ENCODE data around the gene GSTA1. TPM values are rescaled to one million over a fixed set of nuclear protein-coding genes. Genes with fewer than 3 reads are reported as not detected.
"Not testable (repeated sequence)": the region's sequence is repeated elsewhere in the genome, so short reads cannot be mapped to it uniquely, and the experiment has no call there.

Gene GSTA1
- total RNA-seq, 4 donors from 2014 or later, result not detected

- intact Hi-C loops (cut with DNase I), result no loop called here
- H3K4me3 ChIP-seq, result no peak overlapping the region
- H3K4me1 ChIP-seq, result no peaks in the 10 kb centered on the region
- WGBS, result 79% methylated on average over 3 of the region's 3 CpGs
- H3K36me3 ChIP-seq, result no peaks in the 10 kb centered on the region
- TF ChIP-seq POLR2AphosphoS5 (IDR thresholded peaks at IDR 0.05) (no peak), POLR2A (IDR thresholded peaks at IDR 0.05; ENCODE audit: low read depth) (no peak), EP300 (IDR thresholded peaks at IDR 0.05) (no peak)
- TF ChIP-seq, protein P1, sequence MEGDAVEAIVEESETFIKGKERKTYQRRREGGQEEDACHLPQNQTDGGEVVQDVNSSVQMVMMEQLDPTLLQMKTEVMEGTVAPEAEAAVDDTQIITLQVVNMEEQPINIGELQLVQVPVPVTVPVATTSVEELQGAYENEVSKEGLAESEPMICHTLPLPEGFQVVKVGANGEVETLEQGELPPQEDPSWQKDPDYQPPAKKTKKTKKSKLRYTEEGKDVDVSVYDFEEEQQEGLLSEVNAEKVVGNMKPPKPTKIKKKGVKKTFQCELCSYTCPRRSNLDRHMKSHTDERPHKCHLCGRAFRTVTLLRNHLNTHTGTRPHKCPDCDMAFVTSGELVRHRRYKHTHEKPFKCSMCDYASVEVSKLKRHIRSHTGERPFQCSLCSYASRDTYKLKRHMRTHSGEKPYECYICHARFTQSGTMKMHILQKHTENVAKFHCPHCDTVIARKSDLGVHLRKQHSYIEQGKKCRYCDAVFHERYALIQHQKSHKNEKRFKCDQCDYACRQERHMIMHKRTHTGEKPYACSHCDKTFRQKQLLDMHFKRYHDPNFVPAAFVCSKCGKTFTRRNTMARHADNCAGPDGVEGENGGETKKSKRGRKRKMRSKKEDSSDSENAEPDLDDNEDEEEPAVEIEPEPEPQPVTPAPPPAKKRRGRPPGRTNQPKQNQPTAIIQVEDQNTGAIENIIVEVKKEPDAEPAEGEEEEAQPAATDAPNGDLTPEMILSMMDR (IDR thresholded peaks at IDR 0.05), result no peak
- H3K9me3 ChIP-seq, result peaks cover 0 to 5% (median 0%) of the 10 kb centered on the region in 4 donors
- H3K27ac ChIP-seq (replicated peaks in 1 of 4), result no peak overlapping the region
- no peak for DNase-seq (ENCODE audit: extremely low spot score)
- H3K27me3 ChIP-seq, result no peaks in the 10 kb centered on the region
Observed at GRCh38 chr6:52788478-52788877, 15.1 kb downstream of the GSTA1 start.

- Histone ChIP-seq H3K36me3 (no peaks in the 10 kb centered on the region), H3K9me3 (peaks cover 0 to 5% (median 0%) of the 10 kb centered on the region in 4 donors), H3K4me3 (no peak overlapping the region), H3K27me3 (no peaks in the 10 kb centered on the region), H3K27ac (replicated peaks in 1 of 4) (no peak overlapping the region), H3K4me1 (no peaks in the 10 kb centered on the region)
- 64% methylated on average over 3 of the region's 3 CpGs for WGBS
- DNase-seq (ENCODE audit: extremely low spot score), result no peak
- intact Hi-C loops (cut with DNase I), result no loop called here
- no peak for TF ChIP-seq POLR2A (IDR thresholded peaks at IDR 0.05; ENCODE audit: low read depth)
- TF ChIP-seq, protein P1 (IDR thresholded peaks at IDR 0.05), result no peak
- no peak for TF ChIP-seq EP300 (IDR thresholded peaks at IDR 0.05)
- no peak for TF ChIP-seq POLR2AphosphoS5 (IDR thresholded peaks at IDR 0.05)
Observed at GRCh38 chr6:52787917-52788316, 15.7 kb downstream of the GSTA1 start.

- Histone ChIP-seq H3K27me3 (no peaks in the 10 kb centered on the region), H3K4me3 (no peak overlapping the region), H3K27ac (replicated peaks in 1 of 4) (no peak overlapping the region), H3K36me3 (no peaks in the 10 kb centered on the region), H3K4me1 (no peaks in the 10 kb centered on the region), H3K9me3 (no peaks in the 10 kb centered on the region)
- WGBS, result 95% methylated on average over 23 of the region's 24 CpGs
- no peak for DNase-seq (ENCODE audit: extremely low spot score)
- TF ChIP-seq EP300 (IDR thresholded peaks at IDR 0.05), result no peak
- intact Hi-C loops (cut with DNase I), result no loop called here
Observed at GRCh38 chr6:52786249-52786956, 17.2 kb downstream of the GSTA1 start.

GRCh38 chr6:52782696-52783274, 20.8 kb downstream of the GSTA1 start:
- H3K4me1 ChIP-seq; DNase-seq (ENCODE audit: extremely low spot score); H3K27me3 ChIP-seq; H3K27ac ChIP-seq (replicated peaks in 1 of 4); H3K9me3 ChIP-seq; intact Hi-C loops (cut with DNase I); H3K36me3 ChIP-seq; H3K4me3 ChIP-seq: not testable (repeated sequence)
- WGBS, result 46% methylated on average over 2 of the region's 3 CpGs

GRCh38 chr6:52782209-52782608, 21.4 kb downstream of the GSTA1 start:
- H3K27me3 ChIP-seq; intact Hi-C loops (cut with DNase I); DNase-seq (ENCODE audit: extremely low spot score); H3K4me3 ChIP-seq; H3K36me3 ChIP-seq; H3K27ac ChIP-seq (replicated peaks in 1 of 4); H3K4me1 ChIP-seq; H3K9me3 ChIP-seq: not testable (repeated sequence)

DNA sequence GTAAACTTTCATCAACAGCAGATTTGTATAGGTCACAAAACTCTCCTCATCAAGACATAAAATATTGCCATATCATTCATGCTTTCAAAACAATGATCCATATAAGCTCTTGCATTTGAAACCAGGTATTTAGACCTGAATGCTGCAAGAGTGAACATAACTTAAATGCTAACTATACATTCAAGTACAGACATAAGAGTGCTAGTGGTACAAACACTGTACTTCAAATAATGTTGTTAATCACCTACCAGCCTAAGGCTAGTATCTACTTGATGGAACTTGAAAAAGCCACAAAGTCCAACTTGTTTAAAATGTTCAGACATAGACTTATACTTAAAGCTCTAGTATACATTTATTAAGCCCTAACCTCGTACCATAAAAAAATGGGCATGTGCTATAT, 24.4 kb downstream of the GSTA1 start:
- no peaks in the 10 kb centered on the region for H3K36me3 ChIP-seq
- no peaks in the 10 kb centered on the region for H3K9me3 ChIP-seq
- WGBS, result 63% methylated on average over 1 of the region's 1 CpG
- intact Hi-C loops (cut with DNase I), result no loop called here
- H3K4me1 ChIP-seq, result no peaks in the 10 kb centered on the region
- no peak overlapping the region for H3K27ac ChIP-seq (replicated peaks in 1 of 4)
- H3K4me3 ChIP-seq, result no peak overlapping the region
- no peak for DNase-seq (ENCODE audit: extremely low spot score)
- H3K27me3 ChIP-seq, result no peaks in the 10 kb centered on the region
- no peak for TF ChIP-seq EP300 (IDR thresholded peaks at IDR 0.05)
- no peak for TF ChIP-seq POLR2A (IDR thresholded peaks at IDR 0.05; ENCODE audit: low read depth)
- TF ChIP-seq, protein P1 (IDR thresholded peaks at IDR 0.05), result no peak
- no peak for TF ChIP-seq POLR2AphosphoS5 (IDR thresholded peaks at IDR 0.05)

GRCh38 chr6:52776711-52777351, 26.8 kb downstream of the GSTA1 start:
- H3K36me3 ChIP-seq; H3K27me3 ChIP-seq; H3K4me3 ChIP-seq; H3K27ac ChIP-seq (replicated peaks in 1 of 4); H3K4me1 ChIP-seq; intact Hi-C loops (cut with DNase I); H3K9me3 ChIP-seq; DNase-seq (ENCODE audit: extremely low spot score): not testable (repeated sequence)
- 90% methylated on average over 7 of the region's 9 CpGs for WGBS

- H3K9me3 ChIP-seq; intact Hi-C loops (cut with DNase I); H3K4me1 ChIP-seq; H3K4me3 ChIP-seq; DNase-seq (ENCODE audit: extremely low spot score); H3K27me3 ChIP-seq; H3K27ac ChIP-seq (replicated peaks in 1 of 4); H3K36me3 ChIP-seq: not testable (repeated sequence)
- 73% methylated on average over 4 of the region's 4 CpGs for WGBS
Observed at GRCh38 chr6:52769399-52769798, 34.2 kb downstream of the GSTA1 start.

- H3K36me3 ChIP-seq; H3K4me3 ChIP-seq; H3K4me1 ChIP-seq; DNase-seq (ENCODE audit: extremely low spot score); intact Hi-C loops (cut with DNase I); H3K9me3 ChIP-seq; H3K27ac ChIP-seq (replicated peaks in 1 of 4); H3K27me3 ChIP-seq: not testable (repeated sequence)
Observed at GRCh38 chr6:52767658-52768057, 36.0 kb downstream of the GSTA1 start.
